Suprapubic skin (tissue), 4 donors: ENCODE results near the gene AUTS2. TPM values are rescaled to one million over a fixed set of nuclear protein-coding genes. Genes with fewer than 3 reads are reported as not detected.
A peak's percentile ranks its signal among the peaks of the same experiment; 100 is the strongest.

Experiments
- DNase-seq, 2 donors: peaks; one replicate each; pipeline ENCODE4 v3.0.0-alpha.2; 2019; ENCODE audit warnings: low spot score in 2 of 2
- H3K27ac ChIP-seq: fragments of 200-600 bp; sonication (generic); one replicate; pipeline ENCODE4 v1.5.1; 2019
- H3K27me3 ChIP-seq: fragments of 200-600 bp; sonication (generic); one replicate; pipeline ENCODE4 v1.5.1; 2019
- H3K36me3 ChIP-seq: fragments of 200-600 bp; sonication (generic); one replicate; pipeline ENCODE4 v1.5.1; 2019
- H3K4me1 ChIP-seq: fragments of 200-600 bp; sonication (generic); one replicate; pipeline ENCODE4 v1.5.1; 2019
- H3K4me3 ChIP-seq: fragments of 200-600 bp; sonication (generic); one replicate; pipeline ENCODE4 v1.5.1; 2019; ENCODE audit warnings: mild to moderate bottlenecking
- H3K9me3 ChIP-seq: fragments of 200-600 bp; sonication (generic); one replicate; pipeline ENCODE4 v1.5.1; 2019
- EP300 ChIP-seq: sonication (generic); formaldehyde crosslinking; IDR thresholded peaks from one replicate; pipeline ENCODE4 v1.6.1; 2017; ENCODE audit warnings: antibody characterized with exemption
- POLR2A ChIP-seq, 2 donors: fragments of 450-650 bp; IDR thresholded peaks; one replicate each; pipeline ENCODE4 v1.6.1; 2017; ENCODE audit warnings: antibody characterized with exemption in 2 of 2, mild to moderate bottlenecking in 2 of 2, moderate library complexity in 2 of 2
- POLR2AphosphoS5 ChIP-seq, 3 donors: sonication (generic); formaldehyde crosslinking; IDR thresholded peaks; one replicate each; pipeline ENCODE4 v1.6.1; 2017; ENCODE audit warnings: antibody characterized with exemption in 3 of 3
- WGBS: methylation state at CpG from one replicate; pipeline ENCODE4 v1.1.5; 2018; 5-methylcytosine and 5-hydroxymethylcytosine counted together
- total RNA-seq, 4 donors: library from RNA; depleted of rRNA; stranded (reverse); fragments of >200 nt; gene quantifications; one replicate each; pipeline ENCODE4 v1.1.0, GENCODE V29; 2016
- TF ChIP-seq, protein P1 (sequence below), 2 donors: fragments of 200-600 bp in 1 of 2; fragments of 450-650 bp in 1 of 2; sonication (generic) in 1 of 2; IDR thresholded peaks; one replicate each; pipeline ENCODE4 v1.5.1; 2016 to 2019; ENCODE audit warnings: antibody characterized with exemption in 2 of 2, mild to moderate bottlenecking in 1 of 2, moderate library complexity in 1 of 2

AUTS2 gene
- total RNA-seq, 4 donors from 2014 or later, result 31.0 to 102 (median 56.4) TPM

DNA sequence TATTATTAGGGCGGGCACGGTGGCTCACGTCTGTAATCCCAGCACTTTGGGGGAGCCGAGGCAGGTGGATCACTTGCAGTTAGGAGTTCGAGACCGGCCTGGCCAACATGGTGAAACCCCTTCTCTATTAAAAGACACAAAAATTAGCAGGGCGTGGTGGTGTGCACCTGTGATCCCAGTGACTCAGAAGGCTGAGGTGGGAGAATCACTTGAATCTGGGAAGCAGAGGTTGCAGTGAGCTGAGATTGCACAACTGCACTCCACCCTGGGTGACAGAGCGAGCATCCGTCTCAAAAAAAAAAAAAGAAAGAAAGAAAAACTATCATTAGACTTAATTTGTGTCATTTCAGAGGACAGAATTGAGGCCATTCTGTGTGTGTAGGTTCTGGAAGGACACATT lies 780.9 kb downstream of the AUTS2 start:
- no peaks in the 10 kb centered on the region for H3K4me1 ChIP-seq
- WGBS, result 82% methylated on average over 9 of the region's 9 CpGs
- no peak overlapping the region for H3K4me3 ChIP-seq
- H3K27me3 ChIP-seq, result no peaks in the 10 kb centered on the region
- H3K27ac ChIP-seq, result no peak overlapping the region
- TF ChIP-seq, protein P1, sequence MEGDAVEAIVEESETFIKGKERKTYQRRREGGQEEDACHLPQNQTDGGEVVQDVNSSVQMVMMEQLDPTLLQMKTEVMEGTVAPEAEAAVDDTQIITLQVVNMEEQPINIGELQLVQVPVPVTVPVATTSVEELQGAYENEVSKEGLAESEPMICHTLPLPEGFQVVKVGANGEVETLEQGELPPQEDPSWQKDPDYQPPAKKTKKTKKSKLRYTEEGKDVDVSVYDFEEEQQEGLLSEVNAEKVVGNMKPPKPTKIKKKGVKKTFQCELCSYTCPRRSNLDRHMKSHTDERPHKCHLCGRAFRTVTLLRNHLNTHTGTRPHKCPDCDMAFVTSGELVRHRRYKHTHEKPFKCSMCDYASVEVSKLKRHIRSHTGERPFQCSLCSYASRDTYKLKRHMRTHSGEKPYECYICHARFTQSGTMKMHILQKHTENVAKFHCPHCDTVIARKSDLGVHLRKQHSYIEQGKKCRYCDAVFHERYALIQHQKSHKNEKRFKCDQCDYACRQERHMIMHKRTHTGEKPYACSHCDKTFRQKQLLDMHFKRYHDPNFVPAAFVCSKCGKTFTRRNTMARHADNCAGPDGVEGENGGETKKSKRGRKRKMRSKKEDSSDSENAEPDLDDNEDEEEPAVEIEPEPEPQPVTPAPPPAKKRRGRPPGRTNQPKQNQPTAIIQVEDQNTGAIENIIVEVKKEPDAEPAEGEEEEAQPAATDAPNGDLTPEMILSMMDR (IDR thresholded peaks at IDR 0.05), result no peak
- TF ChIP-seq EP300 (no peak), POLR2A (IDR thresholded peaks at IDR 0.05) (no peak), POLR2AphosphoS5 (IDR thresholded peaks at IDR 0.05) (no peak)
- no peaks in the 10 kb centered on the region for H3K36me3 ChIP-seq
- no peak for DNase-seq
- no peaks in the 10 kb centered on the region for H3K9me3 ChIP-seq

DNA sequence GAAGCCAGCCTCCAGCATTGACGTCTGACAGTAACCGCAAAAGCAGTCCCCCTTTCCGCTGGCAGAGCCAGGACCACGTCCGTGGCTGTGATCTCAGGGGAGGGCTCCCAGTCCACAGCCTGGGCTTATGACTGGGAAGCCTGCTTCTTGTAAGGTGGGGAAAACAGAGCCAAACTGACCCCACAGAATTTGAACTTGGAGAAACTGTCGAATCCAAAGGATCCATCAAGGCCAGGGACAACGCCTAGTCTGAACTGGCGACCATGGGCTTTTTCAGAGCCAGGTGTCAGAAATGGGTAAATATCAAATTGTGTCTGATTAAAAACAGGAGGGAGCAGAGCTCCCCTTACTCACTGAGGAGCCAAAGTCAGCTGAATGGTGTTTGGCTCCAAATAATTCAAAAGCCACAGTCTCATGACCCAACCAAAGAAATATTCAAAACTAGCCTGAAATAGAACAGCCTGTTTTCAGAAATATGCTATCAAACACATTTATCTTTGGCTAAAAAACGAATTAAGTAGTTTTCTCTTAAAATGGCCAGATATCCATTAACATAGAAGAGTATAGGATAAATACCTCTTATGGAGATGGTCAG lies 782.2 kb downstream of the AUTS2 start:
- H3K36me3 ChIP-seq, result no peaks in the 10 kb centered on the region
- TF ChIP-seq, protein P1 (IDR thresholded peaks at IDR 0.05), result no peak
- no peak for TF ChIP-seq EP300
- TF ChIP-seq POLR2AphosphoS5 (IDR thresholded peaks at IDR 0.05), result peak in 1 of 3 donors; percentile 32
- no peak for TF ChIP-seq POLR2A (IDR thresholded peaks at IDR 0.05)
- peak in 1 of 2 donors; percentile 66 for DNase-seq
- no peaks in the 10 kb centered on the region for H3K9me3 ChIP-seq
- H3K4me3 ChIP-seq, result no peak overlapping the region
- no peaks in the 10 kb centered on the region for H3K4me1 ChIP-seq
- no peaks in the 10 kb centered on the region for H3K27me3 ChIP-seq
- peak overlapping the region; percentile 53 for H3K27ac ChIP-seq
- 72% methylated on average over 9 of the region's 9 CpGs for WGBS

DNA sequence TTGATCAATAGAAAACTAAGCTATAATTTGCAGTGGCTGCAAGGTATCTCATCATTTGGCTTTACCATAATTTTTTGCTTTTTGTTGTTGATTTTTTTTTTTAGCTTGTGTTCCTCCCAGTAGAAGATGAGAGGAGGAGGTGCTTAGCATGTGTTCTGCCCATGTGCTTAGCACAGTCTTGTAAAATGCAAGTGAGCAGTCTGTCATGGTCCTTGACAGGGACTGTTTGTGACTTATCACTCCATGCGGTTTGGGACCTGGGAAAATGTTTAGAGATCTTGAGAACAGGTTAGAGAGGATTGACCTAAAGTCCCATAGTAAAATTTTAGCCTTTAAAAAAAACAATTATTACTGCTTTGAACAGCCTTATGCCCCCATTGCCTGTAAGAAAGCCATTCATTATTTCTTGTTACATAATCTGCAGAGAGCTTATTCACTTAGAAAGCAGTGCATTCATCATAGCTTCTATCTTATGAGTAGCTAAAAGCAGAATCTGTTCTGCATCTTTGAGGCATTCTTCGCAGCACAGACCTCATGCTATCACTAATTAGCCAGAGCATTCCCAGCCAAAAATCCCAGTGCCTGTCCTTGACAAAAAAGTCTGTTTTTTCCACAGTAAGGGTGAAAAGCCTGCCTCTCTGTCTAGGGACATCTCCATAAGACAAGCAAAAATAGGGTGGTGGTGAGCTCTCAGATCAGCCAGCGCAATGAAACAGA lies 784.9 kb downstream of the AUTS2 start:
- no peaks in the 10 kb centered on the region for H3K27me3 ChIP-seq
- no peak overlapping the region for H3K4me3 ChIP-seq
- no peaks in the 10 kb centered on the region for H3K4me1 ChIP-seq
- no peaks in the 10 kb centered on the region for H3K36me3 ChIP-seq
- H3K9me3 ChIP-seq, result no peaks in the 10 kb centered on the region
- WGBS, result 90% methylated on average over 3 of the region's 3 CpGs
- no peak for DNase-seq
- H3K27ac ChIP-seq, result no peak overlapping the region
- TF ChIP-seq POLR2AphosphoS5 (IDR thresholded peaks at IDR 0.05), result no peak
- TF ChIP-seq EP300, result no peak
- no peak for TF ChIP-seq POLR2A (IDR thresholded peaks at IDR 0.05)
- TF ChIP-seq, protein P1 (IDR thresholded peaks at IDR 0.05), result no peak

DNA sequence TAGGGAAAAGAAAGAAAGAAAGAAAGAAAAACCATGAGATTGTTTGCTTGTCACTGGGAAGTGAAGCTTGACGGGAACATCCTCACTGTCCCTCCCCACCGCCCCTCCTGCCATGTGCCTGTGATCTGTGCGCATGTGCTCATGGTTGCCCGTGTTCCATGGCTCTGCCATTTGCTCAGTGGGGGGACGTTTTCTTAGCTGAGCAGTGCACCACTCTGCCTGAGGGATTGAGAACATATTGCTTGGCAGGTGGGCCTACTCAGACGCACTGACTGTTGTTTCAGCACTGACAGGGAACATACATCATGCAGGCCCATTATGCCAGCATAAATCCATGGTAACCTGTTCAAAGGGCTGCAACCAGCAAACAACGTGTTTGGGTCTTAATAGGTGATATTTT lies 785.7 kb downstream of the AUTS2 start:
- no peak for DNase-seq
- WGBS, result 74% methylated on average over 7 of the region's 7 CpGs
- TF ChIP-seq, protein P1 (IDR thresholded peaks at IDR 0.05), result no peak
- no peak for TF ChIP-seq EP300
- TF ChIP-seq POLR2A (IDR thresholded peaks at IDR 0.05), result no peak
- TF ChIP-seq POLR2AphosphoS5 (IDR thresholded peaks at IDR 0.05), result no peak

DNA sequence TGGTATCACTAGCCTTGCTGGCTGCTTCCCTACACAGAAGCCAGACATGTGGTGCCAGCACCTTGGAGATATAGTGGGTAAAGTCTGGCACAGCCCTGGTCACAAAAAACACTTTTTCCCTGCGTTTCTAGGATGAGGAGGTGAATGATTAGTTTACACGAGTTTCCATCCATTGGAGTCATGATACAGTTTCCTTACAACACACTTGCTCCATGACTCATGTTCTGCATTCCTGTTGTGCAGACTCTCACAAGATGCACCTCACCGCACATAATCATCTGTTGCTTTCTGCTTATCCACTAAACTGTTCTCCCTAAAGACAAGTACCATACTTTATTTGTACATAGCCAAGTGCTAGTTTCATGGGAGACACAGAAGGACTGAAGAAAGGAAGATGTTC lies 786.6 kb downstream of the AUTS2 start:
- WGBS, result 79% methylated on average over 3 of the region's 3 CpGs
- no peaks in the 10 kb centered on the region for H3K36me3 ChIP-seq
- no peaks in the 10 kb centered on the region for H3K9me3 ChIP-seq
- DNase-seq, result no peak
- H3K4me3 ChIP-seq, result no peak overlapping the region
- H3K27me3 ChIP-seq, result no peaks in the 10 kb centered on the region
- no peaks in the 10 kb centered on the region for H3K4me1 ChIP-seq
- H3K27ac ChIP-seq, result no peak overlapping the region
- no peak for TF ChIP-seq POLR2AphosphoS5 (IDR thresholded peaks at IDR 0.05)
- no peak for TF ChIP-seq EP300
- no peak for TF ChIP-seq POLR2A (IDR thresholded peaks at IDR 0.05)
- TF ChIP-seq, protein P1 (IDR thresholded peaks at IDR 0.05), result no peak

More for the DNA sequence above, 785.7 kb downstream of the AUTS2 start:
- H3K27me3 ChIP-seq, result no peaks in the 10 kb centered on the region
- H3K36me3 ChIP-seq, result no peaks in the 10 kb centered on the region
- no peaks in the 10 kb centered on the region for H3K9me3 ChIP-seq
- H3K27ac ChIP-seq, result no peak overlapping the region
- no peak overlapping the region for H3K4me3 ChIP-seq
- no peaks in the 10 kb centered on the region for H3K4me1 ChIP-seq
